GM23338 (cell line): ENCODE data around the gene SLC16A9.

Experiments
- POLR2AphosphoS5 ChIP-seq: IDR thresholded peaks from 2 replicates; pipeline ENCODE4 v1.6.1; 2016; ENCODE audit warnings: antibody characterized with exemption, low read depth
- ZNF331 ChIP-seq: fragments of 250-450 bp; sonication (Bioruptor Pico); IDR thresholded peaks from 2 replicates; pipeline ENCODE4 v1.5.0; 2020; ENCODE audit warnings: low read depth, mild to moderate bottlenecking, moderate library complexity
- TF ChIP-seq, protein P1 (sequence below), 2 experiments: fragments of 200-600 bp in 1 of 2; sonication (generic) in 1 of 2; conservative IDR thresholded peaks; 2 replicates each; pipeline versions ENCODE4 v1.5.1 to v1.6.1; 2016 to 2017; ENCODE audit warnings: antibody characterized with exemption in 2 of 2, low read depth in 2 of 2, mild to moderate bottlenecking in 2 of 2, moderate library complexity in 1 of 2

DNA sequence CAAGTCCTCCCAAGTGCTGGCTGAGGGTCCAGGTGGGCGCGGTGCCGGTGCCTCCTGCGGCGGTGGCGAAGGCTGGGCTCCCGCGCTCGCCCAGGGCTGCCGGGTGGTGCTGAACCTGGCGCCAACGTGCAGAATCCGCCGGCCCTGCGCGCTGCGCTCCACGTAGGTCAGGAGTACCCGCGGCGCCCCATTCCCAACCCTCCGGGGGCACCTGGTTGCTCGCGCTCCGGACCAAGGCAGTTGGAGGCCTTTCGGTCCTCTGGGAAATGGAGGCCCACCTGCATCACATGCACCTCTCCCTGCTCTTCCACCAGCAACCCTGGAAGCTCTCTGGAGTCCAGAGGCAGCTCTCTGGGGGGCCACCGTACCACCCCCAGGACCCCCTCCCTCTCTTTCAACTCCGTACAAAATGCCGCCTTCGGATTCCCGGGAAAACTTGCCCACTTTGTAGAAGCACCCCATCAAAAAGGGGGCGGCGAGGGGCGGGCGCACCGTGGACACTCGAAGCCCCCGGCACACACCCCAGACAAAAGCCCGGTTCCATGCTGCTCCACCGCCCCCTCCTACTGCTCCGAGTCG, 745 bp downstream of the SLC16A9 start:
- TF ChIP-seq, protein P1, sequence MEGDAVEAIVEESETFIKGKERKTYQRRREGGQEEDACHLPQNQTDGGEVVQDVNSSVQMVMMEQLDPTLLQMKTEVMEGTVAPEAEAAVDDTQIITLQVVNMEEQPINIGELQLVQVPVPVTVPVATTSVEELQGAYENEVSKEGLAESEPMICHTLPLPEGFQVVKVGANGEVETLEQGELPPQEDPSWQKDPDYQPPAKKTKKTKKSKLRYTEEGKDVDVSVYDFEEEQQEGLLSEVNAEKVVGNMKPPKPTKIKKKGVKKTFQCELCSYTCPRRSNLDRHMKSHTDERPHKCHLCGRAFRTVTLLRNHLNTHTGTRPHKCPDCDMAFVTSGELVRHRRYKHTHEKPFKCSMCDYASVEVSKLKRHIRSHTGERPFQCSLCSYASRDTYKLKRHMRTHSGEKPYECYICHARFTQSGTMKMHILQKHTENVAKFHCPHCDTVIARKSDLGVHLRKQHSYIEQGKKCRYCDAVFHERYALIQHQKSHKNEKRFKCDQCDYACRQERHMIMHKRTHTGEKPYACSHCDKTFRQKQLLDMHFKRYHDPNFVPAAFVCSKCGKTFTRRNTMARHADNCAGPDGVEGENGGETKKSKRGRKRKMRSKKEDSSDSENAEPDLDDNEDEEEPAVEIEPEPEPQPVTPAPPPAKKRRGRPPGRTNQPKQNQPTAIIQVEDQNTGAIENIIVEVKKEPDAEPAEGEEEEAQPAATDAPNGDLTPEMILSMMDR (conservative IDR thresholded peaks at IDR 0.05; ENCODE audit: low read depth in 2 of 2), result no peak
- TF ChIP-seq POLR2AphosphoS5 (no peak), ZNF331 (CRISPR knock-in tag) (no peak)
